Loucy (cell line): ENCODE data around the gene NXN.

Source experiments
- H2AFZ ChIP-seq: fragments of 200-600 bp; sonication (generic); 2 replicates; pipeline ENCODE4 v1.6.0; 2016; ENCODE audit warnings: antibody characterized with exemption, mild to moderate bottlenecking, low read length, moderate library complexity
- H3F3A ChIP-seq: fragments of 200-600 bp; 2 replicates; pipeline ENCODE4 v1.6.0; 2016; ENCODE audit warnings: antibody characterized with exemption, low read depth, mild to moderate bottlenecking
- H3K27me3 ChIP-seq: fragments of 200-600 bp; sonication (generic); 2 replicates; pipeline ENCODE4 v1.6.1; 2014; ENCODE audit warnings: low read length, mild to moderate bottlenecking; ENCODE audit not compliant: insufficient read depth, poor library complexity, severe bottlenecking
- H3K36me3 ChIP-seq: fragments of 200-600 bp; sonication (generic); 2 replicates; pipeline ENCODE4 v1.6.1; 2016; ENCODE audit warnings: low read length; ENCODE audit not compliant: insufficient read depth
- H3K4me1 ChIP-seq: fragments of 200-600 bp; sonication (generic); 2 replicates; pipeline ENCODE4 v1.5.1; 2014; ENCODE audit warnings: low read length, mild to moderate bottlenecking; ENCODE audit not compliant: insufficient read depth, poor library complexity, severe bottlenecking
- H3K4me2 ChIP-seq: fragments of 200-600 bp; sonication (generic); 2 replicates; pipeline ENCODE4 v1.6.0; 2014; ENCODE audit warnings: antibody characterized with exemption, low read length, low read depth, mild to moderate bottlenecking; ENCODE audit not compliant: poor library complexity, severe bottlenecking
- H3K4me3 ChIP-seq: fragments of 200-600 bp; sonication (generic); 2 replicates; pipeline ENCODE4 v1.5.1; 2014; ENCODE audit warnings: low read length, mild to moderate bottlenecking, mixed read lengths; ENCODE audit not compliant: poor library complexity, severe bottlenecking
- H3K79me2 ChIP-seq: fragments of 200-600 bp; sonication (generic); 2 replicates; pipeline ENCODE4 v1.6.1; 2014; ENCODE audit warnings: low read length; ENCODE audit not compliant: insufficient read depth
- H3K9ac ChIP-seq: fragments of 200-600 bp; sonication (generic); 2 replicates; pipeline ENCODE4 v1.6.0; 2014; ENCODE audit warnings: mild to moderate bottlenecking, low read depth, low read length, moderate library complexity; ENCODE audit not compliant: poor library complexity, severe bottlenecking
- H3K9me2 ChIP-seq: fragments of 200-600 bp; sonication (generic); replicated peaks from 2 replicates; pipeline ENCODE4 v1.6.1; 2016; ENCODE audit warnings: low read depth, low read length, mixed read lengths
- H3K9me3 ChIP-seq: fragments of 200-600 bp; sonication (generic); 2 replicates; pipeline ENCODE4 v1.6.1; 2014; ENCODE audit warnings: mild to moderate bottlenecking, antibody characterized with exemption, low read length, low read depth; ENCODE audit not compliant: insufficient read depth
- H4K20me1 ChIP-seq: fragments of 200-600 bp; sonication (generic); 2 replicates; pipeline ENCODE4 v1.6.0; 2014; ENCODE audit warnings: antibody characterized with exemption, low read length, mild to moderate bottlenecking; ENCODE audit not compliant: insufficient read depth, poor library complexity, severe bottlenecking
- CTCF ChIP-seq: fragments of 200-600 bp; sonication (generic); conservative IDR thresholded peaks from 2 replicates; pipeline ENCODE4 v1.5.1; 2014; ENCODE audit warnings: mild to moderate bottlenecking, antibody characterized with exemption, low read length
- EZH2phosphoT487 ChIP-seq: fragments of 200-600 bp; IDR thresholded peaks from 2 replicates; pipeline ENCODE4 v1.6.1; 2018; ENCODE audit warnings: antibody characterized with exemption, mild to moderate bottlenecking, moderate library complexity, borderline replicate concordance

NXN gene

GRCh38 chr17:962670-963069, 16.9 kb downstream of the NXN start:
- no peak overlapping the region for H3K4me3 ChIP-seq
- no peak overlapping the region for H2AFZ ChIP-seq
- no peaks in the 10 kb centered on the region for H3K36me3 ChIP-seq
- no peaks in the 10 kb centered on the region for H3K79me2 ChIP-seq
- H3K27me3 ChIP-seq = no peaks in the 10 kb centered on the region
- no peak for TF ChIP-seq EZH2phosphoT487
- no peak for TF ChIP-seq CTCF
- H3K9me3 ChIP-seq = no peaks in the 10 kb centered on the region
- no peaks in the 10 kb centered on the region for H3K9me2 ChIP-seq
- no peaks in the 10 kb centered on the region for H3K4me1 ChIP-seq
- H3K4me2 ChIP-seq = no peak overlapping the region
- H3F3A ChIP-seq = no peaks in the 10 kb centered on the region
- no peak overlapping the region for H3K9ac ChIP-seq
- H4K20me1 ChIP-seq = no peaks in the 10 kb centered on the region

- no peaks in the 10 kb centered on the region for H3K79me2 ChIP-seq
- H3K4me1 ChIP-seq = no peaks in the 10 kb centered on the region
- H3K4me3 ChIP-seq = no peak overlapping the region
- no peaks in the 10 kb centered on the region for H3K36me3 ChIP-seq
- H3K9me3 ChIP-seq = no peaks in the 10 kb centered on the region
- no peaks in the 10 kb centered on the region for H3F3A ChIP-seq
- TF ChIP-seq EZH2phosphoT487 (no peak), CTCF (no peak)
- H3K4me2 ChIP-seq = no peak overlapping the region
- H2AFZ ChIP-seq = no peak overlapping the region
- no peaks in the 10 kb centered on the region for H3K9me2 ChIP-seq
- no peaks in the 10 kb centered on the region for H4K20me1 ChIP-seq
- H3K27me3 ChIP-seq = no peaks in the 10 kb centered on the region
- H3K9ac ChIP-seq = no peak overlapping the region
Measured at GRCh38 chr17:962166-962565, 17.4 kb downstream of the NXN start.

- Histone ChIP-seq H3K4me3 (no peak overlapping the region), H2AFZ (no peak overlapping the region), H3K27me3 (no peaks in the 10 kb centered on the region), H3K9ac (no peak overlapping the region), H3K9me2 (no peaks in the 10 kb centered on the region), H3K4me1 (no peaks in the 10 kb centered on the region), H3K79me2 (no peaks in the 10 kb centered on the region), H3K4me2 (no peak overlapping the region), H4K20me1 (no peaks in the 10 kb centered on the region), H3K36me3 (no peaks in the 10 kb centered on the region), H3F3A (no peaks in the 10 kb centered on the region), H3K9me3 (no peaks in the 10 kb centered on the region)
- TF ChIP-seq EZH2phosphoT487 (no peak), CTCF (no peak)
Measured at GRCh38 chr17:958712-959451, 20.7 kb downstream of the NXN start.
